ENCODE data around the gene TCF7L2. TPM values are rescaled to one million over a fixed set of nuclear protein-coding genes. Genes with fewer than 3 reads are reported as not detected.

TCF7L2 gene
- total and polyA plus RNA-seq, 9 of the 15 experiments (the other 6 are each of a cell fraction or from before 2014, with no cell fraction given), result 0.32 to 2.8 (median 0.92) TPM

DNA sequence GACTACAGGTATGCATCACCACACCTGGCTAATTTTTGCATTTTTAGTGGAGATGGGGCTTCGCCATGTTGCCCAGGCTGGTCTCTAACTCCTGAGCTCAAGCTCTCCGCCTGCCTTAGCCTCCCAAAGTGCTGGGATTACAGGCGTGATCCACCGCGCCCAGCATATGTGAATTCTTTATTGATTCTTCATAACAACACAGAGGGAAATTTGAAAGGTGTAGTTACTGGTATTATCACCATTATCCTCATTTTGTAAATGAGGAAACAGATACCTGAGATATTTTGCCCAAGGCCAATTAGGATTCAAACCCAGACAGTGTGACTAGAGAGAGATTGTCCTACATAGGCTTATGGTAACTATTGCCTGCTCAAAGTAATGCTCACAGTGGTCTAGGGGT lies 22.6 kb downstream of the TCF7L2 start:
- FAIRE-seq (no peak), ATAC-seq (no peak), DNase-seq (ENCODE audit: extremely low read depth in 1 of 4, low spot score in 3 of 4) (no peak)
- Histone ChIP-seq H3K9ac (ENCODE audit: insufficient read depth in 1 of 2, low read depth in 2 of 2, low read length in 2 of 2) (no peak overlapping the region), H3K4me1 (replicated peaks in 1 of 2; ENCODE audit: control insufficient read depth in 2 of 2, insufficient read depth in 2 of 2, low read length in 2 of 2) (no peaks in the 10 kb centered on the region), H3K9me1 (ENCODE audit: control insufficient read depth, insufficient read depth, low read length) (no peaks in the 10 kb centered on the region), H3K27ac (ENCODE audit: extremely low read depth, low read depth, low read length) (no peak overlapping the region), H3K36me3 (ENCODE audit: control insufficient read depth, insufficient read depth, low read length) (no peaks in the 10 kb centered on the region), H3K4me2 (ENCODE audit: insufficient read depth, low read length) (no peak overlapping the region), H4K20me1 (replicated peaks; ENCODE audit: control insufficient read depth, insufficient read depth, low read length) (no peaks in the 10 kb centered on the region), H3K79me2 (ENCODE audit: control insufficient read depth, insufficient read depth, low read length) (no peaks in the 10 kb centered on the region), H3K9me3 (replicated peaks; ENCODE audit: control insufficient read depth, insufficient read depth, low read depth, low read length) (no peaks in the 10 kb centered on the region), H3K27me3 (ENCODE audit: control insufficient read depth in 2 of 2, insufficient read depth in 2 of 2, low read length in 2 of 2) (no peaks in the 10 kb centered on the region), H2AFZ (ENCODE audit: low read depth, low read length) (no peak overlapping the region), H3K4me3 (no peak overlapping the region)
- ChIA-PET CTCF (ENCODE audit: low intra/inter-chr PET ratio) (no interaction called here), POLR2A (no interaction called here)
- whole genome bisulfite sequencing (ENCODE audit: insufficient coverage, low coverage, missing lambda C conversion rate), result 49% methylated on average over 5 of the region's 5 CpGs
- in situ Hi-C loops (cut with MboI), result no loop called here
- BruUV-seq (replicated peaks), result no TSS peak
- intact Hi-C loops (cut with micrococcal nuclease), result no loop called here
- TF ChIP-seq HDAC1 (IDR thresholded peaks at IDR 0.05), result no peak
- TF ChIP-seq NFE2L1 (tag; IDR thresholded peaks at IDR 0.05; ENCODE audit: borderline replicate concordance, low read depth), result no peak
- TF ChIP-seq PCBP1 (IDR thresholded peaks at IDR 0.05; ENCODE audit: low read depth, low read length, poor library complexity, severe bottlenecking), result no peak
- TF ChIP-seq, protein P1, sequence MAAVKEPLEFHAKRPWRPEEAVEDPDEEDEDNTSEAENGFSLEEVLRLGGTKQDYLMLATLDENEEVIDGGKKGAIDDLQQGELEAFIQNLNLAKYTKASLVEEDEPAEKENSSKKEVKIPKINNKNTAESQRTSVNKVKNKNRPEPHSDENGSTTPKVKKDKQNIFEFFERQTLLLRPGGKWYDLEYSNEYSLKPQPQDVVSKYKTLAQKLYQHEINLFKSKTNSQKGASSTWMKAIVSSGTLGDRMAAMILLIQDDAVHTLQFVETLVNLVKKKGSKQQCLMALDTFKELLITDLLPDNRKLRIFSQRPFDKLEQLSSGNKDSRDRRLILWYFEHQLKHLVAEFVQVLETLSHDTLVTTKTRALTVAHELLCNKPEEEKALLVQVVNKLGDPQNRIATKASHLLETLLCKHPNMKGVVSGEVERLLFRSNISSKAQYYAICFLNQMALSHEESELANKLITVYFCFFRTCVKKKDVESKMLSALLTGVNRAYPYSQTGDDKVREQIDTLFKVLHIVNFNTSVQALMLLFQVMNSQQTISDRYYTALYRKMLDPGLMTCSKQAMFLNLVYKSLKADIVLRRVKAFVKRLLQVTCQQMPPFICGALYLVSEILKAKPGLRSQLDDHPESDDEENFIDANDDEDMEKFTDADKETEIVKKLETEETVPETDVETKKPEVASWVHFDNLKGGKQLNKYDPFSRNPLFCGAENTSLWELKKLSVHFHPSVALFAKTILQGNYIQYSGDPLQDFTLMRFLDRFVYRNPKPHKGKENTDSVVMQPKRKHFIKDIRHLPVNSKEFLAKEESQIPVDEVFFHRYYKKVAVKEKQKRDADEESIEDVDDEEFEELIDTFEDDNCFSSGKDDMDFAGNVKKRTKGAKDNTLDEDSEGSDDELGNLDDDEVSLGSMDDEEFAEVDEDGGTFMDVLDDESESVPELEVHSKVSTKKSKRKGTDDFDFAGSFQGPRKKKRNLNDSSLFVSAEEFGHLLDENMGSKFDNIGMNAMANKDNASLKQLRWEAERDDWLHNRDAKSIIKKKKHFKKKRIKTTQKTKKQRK (IDR thresholded peaks at IDR 0.05; ENCODE audit: borderline replicate concordance, low read depth, low read length), result no peak
- no peak for TF ChIP-seq ZBTB1 (CRISPR knock-in tag; IDR thresholded peaks at IDR 0.05; ENCODE audit: borderline replicate concordance, low read depth)
- TF ChIP-seq TEAD2 (tag; IDR thresholded peaks at IDR 0.05), result no peak
- TF ChIP-seq TAF9B (IDR thresholded peaks at IDR 0.05; ENCODE audit: partially characterized antibody), result no peak
- TF ChIP-seq THAP12 (CRISPR knock-in tag; IDR thresholded peaks at IDR 0.05), result no peak
